HL-60/S4 treated with phorbol 12-myristate 13-acetate at 8.2 ng/mL for 4 days and 3 days (cell line): ENCODE results near the gene NT5C1B.

Experiments used
- in situ Hi-C: fragments of 300-500 bp; cut with MboI; formaldehyde crosslinking; loops from 2 replicates; pipeline ENCODE4 v1.15.0; 2022; ENCODE audit warnings: low sequenced_read_pairs

NT5C1B gene

DNA sequence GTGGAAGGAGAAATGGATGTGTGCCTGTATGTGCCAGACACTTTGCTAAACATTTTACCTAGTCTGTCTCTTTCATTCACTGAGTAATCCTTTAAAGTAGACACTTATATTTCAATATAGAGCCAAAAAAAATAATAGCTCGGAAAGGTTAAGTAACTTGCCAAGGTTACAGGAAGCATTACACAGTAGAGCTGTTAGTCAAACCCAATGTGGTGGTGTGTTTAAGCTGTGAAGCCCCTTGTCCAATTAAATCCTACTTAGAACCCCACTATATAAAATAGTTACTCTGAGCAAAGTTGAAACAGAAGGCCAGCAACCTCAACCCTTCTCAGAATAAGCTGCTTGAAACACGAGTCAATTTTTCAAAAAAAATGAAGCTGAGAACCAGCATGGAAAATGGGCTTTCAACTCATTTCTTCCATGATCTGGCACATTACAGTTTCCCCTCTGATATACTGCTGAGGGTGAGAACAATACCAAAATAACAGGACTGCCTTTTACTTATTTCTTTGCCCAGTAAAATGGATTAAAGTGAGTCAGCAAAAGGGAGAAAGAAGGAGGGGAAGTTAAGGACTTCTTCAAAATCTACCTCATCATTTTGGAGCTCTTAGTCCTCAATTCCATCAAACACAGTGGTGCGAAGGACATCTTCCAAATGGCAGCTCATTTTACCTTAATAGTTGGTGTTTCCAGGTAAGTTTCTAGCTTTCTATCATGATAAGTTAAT, 36.9 kb downstream of the NT5C1B start:
- in situ Hi-C loops, result no loop called here

DNA sequence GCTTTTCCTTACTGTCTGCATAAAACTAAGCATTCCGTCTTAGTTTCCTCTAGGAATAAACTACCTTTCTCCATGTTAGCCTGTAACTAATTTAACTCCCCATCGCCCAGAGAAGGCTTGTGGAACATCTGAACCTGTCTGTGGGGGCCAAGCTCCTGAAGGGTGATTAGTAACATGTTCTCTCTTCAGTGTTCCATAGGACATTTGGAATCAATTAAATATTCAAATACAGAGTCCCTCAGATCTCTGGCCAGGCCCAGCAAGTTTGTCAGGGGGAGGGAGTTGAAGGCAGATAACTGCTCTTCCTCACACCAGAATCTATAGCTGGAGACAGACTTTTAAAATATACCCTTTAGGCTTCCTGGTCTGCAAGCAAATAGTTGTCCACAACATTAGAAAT, 37.7 kb downstream of the NT5C1B start:
- in situ Hi-C loops, result no loop called here

GRCh38 chr2:18551169-18551568, 38.2 kb downstream of the NT5C1B start:
- in situ Hi-C loops, result no loop called here

- in situ Hi-C loops, result no loop called here
These were observed 38.9 kb downstream of the NT5C1B start for GRCh38 chr2:18550433-18550832.

DNA sequence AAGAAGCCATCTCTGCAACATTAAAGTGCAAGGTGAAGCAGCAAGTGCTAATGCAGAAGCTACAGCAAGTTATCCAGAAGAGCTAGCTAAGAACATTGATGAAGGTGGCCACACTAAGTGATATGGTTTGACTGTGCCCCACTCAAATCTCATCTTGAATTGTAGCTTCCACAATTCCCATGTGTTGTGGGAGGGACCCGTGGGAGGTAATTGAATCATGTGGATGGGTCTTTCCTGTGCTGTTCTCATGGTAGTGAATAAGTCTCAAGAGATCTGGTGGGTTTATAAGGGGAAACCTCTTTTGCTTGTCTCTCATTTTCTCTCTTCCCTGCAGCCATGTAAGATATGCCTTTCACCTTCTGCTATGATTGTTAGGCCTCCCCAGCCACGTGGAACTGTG, 40.3 kb downstream of the NT5C1B start:
- in situ Hi-C loops, result no loop called here

DNA sequence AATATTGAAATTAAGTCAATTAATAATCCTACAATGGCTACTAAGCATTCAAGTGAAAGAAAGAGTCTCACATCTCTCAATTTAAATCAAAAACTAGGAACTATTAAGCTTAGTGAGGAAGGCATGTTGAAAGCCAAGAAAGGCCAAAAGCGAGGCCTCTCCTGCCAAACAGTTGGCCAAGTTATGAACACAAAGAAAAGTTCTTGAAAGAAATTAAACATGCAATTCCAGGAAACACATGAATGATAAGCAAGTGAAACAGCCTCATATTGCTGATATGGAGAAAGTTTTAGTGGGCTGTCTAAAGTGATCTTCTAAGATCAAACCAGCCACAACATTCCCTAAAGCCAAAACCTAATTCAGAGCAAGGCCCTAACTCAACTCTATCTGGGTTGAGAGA, 40.7 kb downstream of the NT5C1B start:
- in situ Hi-C loops, result no loop called here

- in situ Hi-C loops, result no loop called here
These were observed 42.8 kb downstream of the NT5C1B start for GRCh38 chr2:18546567-18546966.

GRCh38 chr2:18545384-18545783, 44.0 kb downstream of the NT5C1B start:
- in situ Hi-C loops, result no loop called here

GRCh38 chr2:18544171-18544570, 45.2 kb downstream of the NT5C1B start:
- in situ Hi-C loops, result no loop called here

DNA sequence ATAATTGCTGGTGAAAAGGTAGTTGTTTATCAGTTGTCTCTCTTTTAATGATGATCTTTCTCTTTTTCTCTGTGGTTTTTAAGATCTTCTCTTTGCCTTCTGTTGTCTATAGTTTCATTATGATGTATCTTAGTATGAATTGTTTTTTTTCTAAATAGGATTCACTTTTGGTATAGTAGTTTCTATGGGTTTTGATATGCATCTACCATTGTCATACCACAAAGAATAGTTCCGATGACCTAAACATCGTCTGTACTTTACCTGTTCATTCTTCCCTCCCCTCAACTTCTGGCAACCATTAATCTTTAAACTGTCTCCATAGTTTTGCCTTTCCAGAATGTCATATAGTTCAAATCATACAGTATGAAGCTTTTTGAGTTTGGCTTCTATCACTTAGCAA, 48.5 kb downstream of the NT5C1B start:
- in situ Hi-C loops, result no loop called here

GRCh38 chr2:18536697-18537096, 52.7 kb downstream of the NT5C1B start:
- in situ Hi-C loops, result no loop called here

GRCh38 chr2:18536100-18536499, 53.3 kb downstream of the NT5C1B start:
- in situ Hi-C loops, result no loop called here

DNA sequence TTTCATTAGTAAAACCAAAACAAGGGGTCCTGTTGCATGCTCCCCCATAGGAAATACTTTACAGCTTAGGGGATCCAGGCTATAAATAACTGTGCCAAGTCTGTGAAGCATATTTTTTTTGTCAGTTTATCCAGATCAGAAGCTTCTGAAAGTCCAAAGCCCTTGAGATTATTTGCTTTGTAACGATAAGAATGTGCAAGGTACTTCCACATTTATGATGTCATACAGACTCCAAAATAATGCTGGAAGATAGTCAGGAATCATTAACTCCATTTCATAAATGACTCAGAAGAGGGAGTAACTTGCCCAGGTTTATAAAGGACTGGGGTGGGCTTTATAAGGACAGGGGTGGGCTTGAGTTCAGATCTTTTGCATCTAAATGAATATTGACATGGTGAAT, 58.2 kb downstream of the NT5C1B start:
- in situ Hi-C loops, result no loop called here

- in situ Hi-C loops, result no loop called here
These were observed 61.5 kb downstream of the NT5C1B start for GRCh38 chr2:18527822-18528221.

GRCh38 chr2:18527326-18527725, 62.0 kb downstream of the NT5C1B start:
- in situ Hi-C loops, result no loop called here

DNA sequence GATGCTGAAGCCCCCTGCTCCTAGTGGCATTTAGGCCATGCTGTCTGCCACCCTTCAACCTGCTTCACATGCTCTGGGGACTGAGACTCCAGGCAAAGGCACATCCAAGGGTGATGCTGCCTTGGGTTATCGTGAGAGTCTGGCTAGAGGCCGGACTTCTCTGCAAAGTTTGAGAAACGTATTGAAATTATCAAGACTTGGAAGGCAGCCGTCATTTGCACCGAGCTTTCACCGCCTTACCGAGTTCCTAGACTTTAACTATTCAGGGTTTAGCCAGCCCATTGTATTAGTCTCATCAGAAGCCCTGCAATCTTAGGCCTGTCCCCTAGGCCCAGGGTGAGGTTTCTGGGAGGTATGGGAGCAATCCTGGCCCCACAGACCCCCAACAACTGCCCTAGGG, 62.9 kb downstream of the NT5C1B start:
- in situ Hi-C loops, result no loop called here

DNA sequence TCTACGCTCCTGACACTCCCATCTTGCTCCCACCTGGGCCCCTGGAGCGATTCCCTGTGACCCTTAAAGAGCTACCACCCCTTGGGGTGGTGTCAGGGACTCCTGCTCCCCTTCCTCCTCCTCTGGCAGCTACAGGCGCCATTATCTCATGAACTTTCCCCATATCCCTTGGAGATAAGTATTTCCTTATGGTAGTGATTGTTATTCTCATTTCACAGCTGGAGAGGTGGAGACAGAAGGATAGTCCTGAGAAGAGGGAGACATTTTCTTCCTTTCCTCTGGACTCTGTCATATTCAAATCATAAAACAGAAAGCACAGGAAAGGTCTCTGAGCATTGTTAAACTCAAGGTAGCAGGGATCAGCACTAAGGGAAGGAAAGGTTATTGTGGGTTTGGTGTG, 63.5 kb downstream of the NT5C1B start:
- in situ Hi-C loops, result no loop called here

GRCh38 chr2:18525236-18525635, 64.1 kb downstream of the NT5C1B start:
- in situ Hi-C loops, result no loop called here

GRCh38 chr2:18522484-18523146, 66.8 kb downstream of the NT5C1B start:
- in situ Hi-C loops, result no loop called here

- in situ Hi-C loops, result no loop called here
These were observed 68.6 kb downstream of the NT5C1B start for GRCh38 chr2:18520451-18521425.

DNA sequence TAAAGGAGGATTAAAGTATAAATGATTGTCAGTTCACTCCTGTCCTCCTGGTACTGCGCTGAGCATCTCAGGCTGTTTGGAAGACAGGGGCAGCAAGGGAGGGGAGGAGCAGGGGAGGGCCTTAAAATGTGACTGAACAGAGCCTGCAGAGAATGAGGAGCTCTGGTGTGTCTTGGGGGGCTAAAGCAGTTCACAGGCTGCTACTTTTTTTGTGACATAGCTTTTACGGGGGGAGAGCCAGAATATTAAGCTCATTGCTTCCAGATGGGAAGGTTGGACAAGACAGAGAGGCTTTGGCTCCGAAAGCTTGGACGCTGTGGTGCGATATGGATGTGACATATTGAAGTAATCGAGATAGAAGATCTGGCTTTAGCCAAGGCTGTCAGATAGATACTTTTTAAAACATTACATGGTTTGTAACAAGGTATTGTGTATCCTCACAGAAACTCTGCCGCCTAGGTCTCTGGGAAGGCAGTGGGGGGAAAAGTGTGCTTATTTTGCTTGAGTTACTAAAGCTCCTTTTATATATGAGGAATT, 69.4 kb downstream of the NT5C1B start:
- in situ Hi-C loops, result no loop called here
